Endothelial cell of umbilical vein (primary cell): ENCODE results near the gene DEFB112. TPM values are rescaled to one million over a fixed set of nuclear protein-coding genes. Genes with fewer than 3 reads are reported as not detected.

Source experiments
- BruUV-seq: library from RNA; stranded (reverse); fragments of 400-500 nt; replicated peaks from 2 replicates; lab custom pipeline; 2021; lab: Mats Ljungman, UMichigan
- CTCF ChIA-PET: fragments of 300-600, 350-600 bp; sonication (Branson Sonifier 250); formaldehyde crosslinking; loops from one replicate; lab custom pipeline; 2021; ENCODE audit warnings: antibody characterized with exemption, inconsistent platforms; lab: Charles Lee
- POLR2A ChIA-PET: fragments of 300-600, 350-600 bp; sonication (Branson Sonifier 250); formaldehyde crosslinking; loops from one replicate; lab custom pipeline; 2021; ENCODE audit warnings: antibody characterized with exemption, inconsistent platforms; lab: Charles Lee
- DNase-seq: peaks from one replicate; pipeline ENCODE4 v3.0.0-alpha.2; 2011; ENCODE audit warnings: low read depth, low spot score
- FAIRE-seq: peaks from 2 replicates; lab custom pipeline; 2011; peaks lifted over from hg19 to GRCh38; lab: Jason Lieb, UNC
- H2AFZ ChIP-seq: 2 replicates; pipeline ENCODE4 v1.6.0; 2012; ENCODE audit warnings: low read depth, low read length, control low read depth, inconsistent platforms
- H3K27ac ChIP-seq: 2 replicates; pipeline ENCODE4 v1.5.1; 2011; ENCODE audit warnings: low read depth, mild to moderate bottlenecking, control low read depth, low read length, moderate library complexity; ENCODE audit not compliant: insufficient read depth
- H3K27me3 ChIP-seq, 2 experiments: 2 replicates each; pipeline versions ENCODE4 v1.6.0 to v1.6.1; 2011; ENCODE audit warnings: low read length in 2 of 2, mixed read lengths in 1 of 2; ENCODE audit not compliant: control insufficient read depth in 2 of 2, insufficient read depth in 2 of 2
- H3K36me3 ChIP-seq, 2 experiments: 2 replicates in 1 of 2; 3 replicates in 1 of 2; pipeline ENCODE4 v1.5.1; 2011; ENCODE audit warnings: low read length in 2 of 2, mild to moderate bottlenecking in 1 of 2, moderate library complexity in 1 of 2; ENCODE audit not compliant: control insufficient read depth in 2 of 2, insufficient read depth in 2 of 2; ENCODE audit errors: extremely low read depth in 1 of 2
- H3K4me1 ChIP-seq: 3 replicates; pipeline ENCODE4 v1.5.1; 2011; ENCODE audit warnings: mild to moderate bottlenecking, low read length; ENCODE audit not compliant: control insufficient read depth, insufficient read depth; ENCODE audit errors: extremely low read depth
- H3K4me2 ChIP-seq: 2 replicates; pipeline ENCODE4 v1.6.1; 2011; ENCODE audit warnings: low read length, control low read depth, mixed read lengths; ENCODE audit not compliant: insufficient read depth
- H3K4me3 ChIP-seq, 3 experiments: fragments of 200-600 bp in 1 of 3; sonication (generic), shearing (Covaris generic) in 1 of 3; replicated peaks in 1 of 3; 2 replicates each; pipeline ENCODE4 v1.5.1; 2011 to 2016; ENCODE audit warnings: control low read depth in 3 of 3, low read length in 3 of 3, mild to moderate bottlenecking in 2 of 3, inconsistent platforms in 1 of 3, low read depth in 1 of 3, moderate library complexity in 1 of 3; ENCODE audit not compliant: insufficient read depth in 1 of 3
- H3K79me2 ChIP-seq: 2 replicates; pipeline ENCODE4 v1.6.0; 2012; ENCODE audit warnings: low read length, inconsistent platforms; ENCODE audit not compliant: control insufficient read depth, insufficient read depth
- H3K9ac ChIP-seq: replicated peaks from 2 replicates; pipeline ENCODE3; 2011; ENCODE audit warnings: low read length, control low read depth; ENCODE audit not compliant: insufficient read depth; ENCODE audit errors: extremely low read depth
- H3K9me1 ChIP-seq: replicated peaks from 3 replicates; pipeline ENCODE4 v1.6.0; 2011; ENCODE audit warnings: mild to moderate bottlenecking, low read length; ENCODE audit not compliant: control insufficient read depth, insufficient read depth; ENCODE audit errors: extremely low read depth
- H3K9me3 ChIP-seq: replicated peaks from 2 replicates; pipeline ENCODE4 v1.5.1; 2012; ENCODE audit warnings: low read length, inconsistent platforms; ENCODE audit not compliant: control insufficient read depth, insufficient read depth
- H4K20me1 ChIP-seq: replicated peaks from 2 replicates; pipeline ENCODE3; 2011; ENCODE audit warnings: mild to moderate bottlenecking, low read length; ENCODE audit not compliant: control insufficient read depth, insufficient read depth; ENCODE audit errors: extremely low read depth
- CTCF ChIP-seq, 2 donors: IDR thresholded peaks; 1 replicate in 1 of 2; 2 replicates in 1 of 2; pipeline ENCODE4 v1.5.1; 2011; ENCODE audit warnings: low read length in 2 of 2, mild to moderate bottlenecking in 2 of 2, moderate library complexity in 2 of 2, control low read depth in 1 of 2, inconsistent platforms in 1 of 2, low read depth in 1 of 2; ENCODE audit not compliant: insufficient read depth in 1 of 2; ENCODE audit errors: extremely low read depth in 1 of 2
- EZH2 ChIP-seq: IDR thresholded peaks from 2 replicates; pipeline ENCODE4 v1.6.1; 2012; ENCODE audit warnings: borderline replicate concordance, low read depth, mild to moderate bottlenecking, moderate library complexity, low read length, inconsistent platforms; ENCODE audit not compliant: severe bottlenecking
- FOS ChIP-seq: IDR thresholded peaks from 2 replicates; pipeline ENCODE4 v1.6.1; 2011; ENCODE audit warnings: mild to moderate bottlenecking, low read length, moderate library complexity, borderline replicate concordance; ENCODE audit not compliant: insufficient read depth
- GATA2 ChIP-seq: IDR thresholded peaks from 2 replicates; pipeline ENCODE4 v1.7.0; 2011; ENCODE audit warnings: low read depth, mild to moderate bottlenecking, moderate library complexity, mixed read lengths, low read length; ENCODE audit not compliant: insufficient read length, insufficient read depth
- JUN ChIP-seq: IDR thresholded peaks from 2 replicates; pipeline ENCODE4 v1.6.1; 2011; ENCODE audit warnings: borderline replicate concordance, low read depth; ENCODE audit not compliant: insufficient read length, insufficient read depth
- MYC ChIP-seq: IDR thresholded peaks from one replicate; pipeline ENCODE4 v1.6.1; 2011; ENCODE audit warnings: mild to moderate bottlenecking, low read depth, low read length
- POLR2A ChIP-seq: IDR thresholded peaks from 2 replicates; pipeline ENCODE4 v1.6.1; 2012; ENCODE audit warnings: low read depth, mild to moderate bottlenecking, control low read depth, low read length
- POLR2AphosphoS5 ChIP-seq: IDR thresholded peaks from 2 replicates; pipeline ENCODE4 v1.6.1; 2012; ENCODE audit warnings: low read depth, mild to moderate bottlenecking, control low read depth, low read length, moderate library complexity; ENCODE audit not compliant: insufficient read depth
- dilution Hi-C: fragments of 300-500 bp; cut with MboI; formaldehyde crosslinking; loops from one replicate; pipeline ENCODE4 v1.15.0; 2019; ENCODE audit warnings: low sequenced_read_pairs; ENCODE audit not compliant: extremely low pct_ligation_motif_present
- intact Hi-C: fragments of 100-400 bp; cut with micrococcal nuclease; formaldehyde crosslinking; loops from one replicate; pipeline ENCODE4 v1.10.0; 2022
- polyA plus RNA-seq, 4 experiments: library from polyadenylated mRNA; depleted of rRNA in 3 of 4; stranded (reverse) in 3 of 4; unstranded in 1 of 4; fragments of >200 nt; gene quantifications; 2 replicates each; pipeline versions ENCODE4 v1.2.1 to v1.2.3, GENCODE V29; 2011 to 2012; ENCODE audit warnings: missing spikeins in 1 of 4
- total RNA-seq: library from RNA; stranded (reverse); gene quantifications from 2 replicates; pipeline ENCODE4 v1.2.3, GENCODE V29; 2021
- TF ChIP-seq, protein P1 (sequence below): IDR thresholded peaks from 2 replicates; pipeline ENCODE4 v1.6.1; 2011; ENCODE audit not compliant: insufficient read depth, insufficient read length

Gene DEFB112
- total and polyA plus RNA-seq, 2 donors (not counting 3 experiments of a cell fraction or from before 2014, with no cell fraction given): not detected

GRCh38 chr6:50097966-50098640, 48.4 kb upstream of the DEFB112 start:
- no peaks in the 10 kb centered on the region for H3K27me3 ChIP-seq
- TF ChIP-seq CTCF (IDR thresholded peaks at IDR 0.05; ENCODE audit: extremely low read depth in 1 of 2, insufficient read depth in 1 of 2, low read depth in 1 of 2, low read length in 2 of 2): no peak
- TF ChIP-seq, protein P1, sequence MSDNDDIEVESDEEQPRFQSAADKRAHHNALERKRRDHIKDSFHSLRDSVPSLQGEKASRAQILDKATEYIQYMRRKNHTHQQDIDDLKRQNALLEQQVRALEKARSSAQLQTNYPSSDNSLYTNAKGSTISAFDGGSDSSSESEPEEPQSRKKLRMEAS: no peak
- TF ChIP-seq JUN: no peak
- TF ChIP-seq FOS: no peak
- no peak for TF ChIP-seq MYC
- no peak for TF ChIP-seq EZH2
- TF ChIP-seq GATA2: no peak
- no peak for TF ChIP-seq POLR2A
- TF ChIP-seq POLR2AphosphoS5: no peak
- H3K79me2 ChIP-seq: no peaks in the 10 kb centered on the region
- no peak overlapping the region for H3K4me2 ChIP-seq
- H3K4me3 ChIP-seq: no peak overlapping the region
- no peaks in the 10 kb centered on the region for H3K4me1 ChIP-seq
- intact Hi-C loops (no loop called here), dilution Hi-C loops (no loop called here)
- peaks cover 2% of the 10 kb centered on the region for H3K9me3 ChIP-seq
- ChIA-PET POLR2A (no interaction called here), CTCF (no interaction called here)
- no peak overlapping the region for H3K27ac ChIP-seq
- H2AFZ ChIP-seq: no peak overlapping the region
- no peak for DNase-seq
- no peaks in the 10 kb centered on the region for H3K9me1 ChIP-seq
- no peak for FAIRE-seq
- no TSS peak for BruUV-seq
- no peak overlapping the region for H3K9ac ChIP-seq
- H3K36me3 ChIP-seq: no peaks in the 10 kb centered on the region
- H4K20me1 ChIP-seq: no peaks in the 10 kb centered on the region
